NK-92 (cell line): ENCODE measurements around the gene OGDH.
"Not testable (repeated sequence)": the region's sequence is repeated elsewhere in the genome, so short reads cannot be mapped to it uniquely, and the experiment has no call there.

Experiments used
- DNase-seq: peaks from one replicate; lab custom pipeline; 2025; ENCODE audit not compliant: unreplicated experiment; lab: John Stamatoyannopoulos, UW

The OGDH gene

GRCh38 chr7:44580945-44581878, 25.2 kb upstream of the OGDH start:
- no peak for DNase-seq

GRCh38 chr7:44581879-44582603, 24.4 kb upstream of the OGDH start, which contains the start of gene TMED4:
TSS of gene TMED4 (minus strand) at chr7:44582231. CDS start at chr7:44582206, 25 bp downstream.
- peak; percentile 99 for DNase-seq

- no peak for DNase-seq
These were observed 23.1 kb upstream of the OGDH start for GRCh38 chr7:44583146-44583865.

GRCh38 chr7:44587843-44588711, 18.4 kb upstream of the OGDH start:
- no peak for DNase-seq

- DNase-seq: no peak
These were observed 15.5 kb upstream of the OGDH start for GRCh38 chr7:44590910-44591309.

GRCh38 chr7:44595934-44596635, 10.3 kb upstream of the OGDH start:
- DNase-seq: no peak

GRCh38 chr7:44597181-44597580, 9.2 kb upstream of the OGDH start:
- not testable (repeated sequence) for DNase-seq

- DNase-seq: no peak
These were observed 7.2 kb upstream of the OGDH start for GRCh38 chr7:44599222-44599621.

GRCh38 chr7:44602576-44602910, 3.9 kb upstream of the OGDH start:
- no peak for DNase-seq

- no peak for DNase-seq
These were observed 3.2 kb upstream of the OGDH start for GRCh38 chr7:44603193-44603592.

GRCh38 chr7:44604941-44605340, 1.5 kb upstream of the OGDH start:
- no peak for DNase-seq

GRCh38 chr7:44607141-44608068, 978 bp downstream of the OGDH start:
- DNase-seq: no peak

GRCh38 chr7:44608916-44609648, 2.7 kb downstream of the OGDH start:
- no peak for DNase-seq

GRCh38 chr7:44609829-44610228, 3.4 kb downstream of the OGDH start:
- no peak for DNase-seq

- no peak for DNase-seq
These were observed 8.8 kb downstream of the OGDH start for GRCh38 chr7:44615149-44615611.

GRCh38 chr7:44615793-44616192, 9.4 kb downstream of the OGDH start:
- no peak for DNase-seq

GRCh38 chr7:44616545-44616944, 10.1 kb downstream of the OGDH start:
- DNase-seq: no peak

GRCh38 chr7:44617225-44617890, 10.9 kb downstream of the OGDH start:
- no peak for DNase-seq
